ENCODE data around the gene UROC1.
"Not testable (repeated sequence)": the region's sequence is repeated elsewhere in the genome, so short reads cannot be mapped to it uniquely, and the experiment has no call there.

Gene UROC1

GRCh38 chr3:126546549-126547239 is 29.1 kb upstream of the UROC1 start:
- DNase-seq, result no peak

GRCh38 chr3:126546013-126546412 is 28.4 kb upstream of the UROC1 start:
- DNase-seq, result peak; percentile 5

- DNase-seq, result no peak
Measured at GRCh38 chr3:126545544-126545943, 28.0 kb upstream of the UROC1 start.

- DNase-seq, result peak; percentile 2
Measured at GRCh38 chr3:126544596-126545281, 27.2 kb upstream of the UROC1 start.

- peak; percentile 5 for DNase-seq
Measured at GRCh38 chr3:126543457-126544061, 26.0 kb upstream of the UROC1 start.

- peak; percentile 6 for DNase-seq
Measured at GRCh38 chr3:126542340-126543241, 25.0 kb upstream of the UROC1 start.

- DNase-seq, result peak; percentile 6
Measured at GRCh38 chr3:126541628-126542339, 24.2 kb upstream of the UROC1 start.

GRCh38 chr3:126540951-126541627 is 23.5 kb upstream of the UROC1 start:
- DNase-seq, result peak; percentile 4

GRCh38 chr3:126540342-126540849 is 22.8 kb upstream of the UROC1 start:
- no peak for DNase-seq

GRCh38 chr3:126539558-126540250 is 22.1 kb upstream of the UROC1 start:
- DNase-seq, result no peak

- no peak for DNase-seq
Measured at GRCh38 chr3:126538966-126539365, 21.4 kb upstream of the UROC1 start.

- DNase-seq, result no peak
Measured at GRCh38 chr3:126538316-126538715, 20.7 kb upstream of the UROC1 start.

- no peak for DNase-seq
Measured at GRCh38 chr3:126537730-126538281, 20.2 kb upstream of the UROC1 start.

- DNase-seq, result no peak
Measured at GRCh38 chr3:126537116-126537729, 19.6 kb upstream of the UROC1 start.

GRCh38 chr3:126536126-126536525 is 18.6 kb upstream of the UROC1 start:
- no peak for DNase-seq

GRCh38 chr3:126535636-126536035 is 18.1 kb upstream of the UROC1 start:
- no peak for DNase-seq

GRCh38 chr3:126534716-126535115 is 17.1 kb upstream of the UROC1 start:
- DNase-seq, result not testable (repeated sequence)

GRCh38 chr3:126533506-126533905 is 15.9 kb upstream of the UROC1 start:
- no peak for DNase-seq

- DNase-seq, result no peak
Measured at GRCh38 chr3:126531051-126531330, 13.4 kb upstream of the UROC1 start.
